Right atrium auricular region (tissue), 2 donors: ENCODE measurements around the gene GDPD4. TPM values are rescaled to one million over a fixed set of nuclear protein-coding genes. Genes with fewer than 3 reads are reported as not detected.

ENCODE experiments used
- DNase-seq: peaks from one replicate; pipeline ENCODE4 v3.0.0-alpha.2; 2019; ENCODE audit warnings: low spot score
- H3K27ac ChIP-seq, 2 donors: fragments of 200-600 bp; sonication (generic); 1 replicate in 1 of 2; 2 replicates in 1 of 2; pipeline ENCODE4 v1.5.1; 2016 to 2019
- H3K27me3 ChIP-seq, 2 donors: fragments of 200-600 bp; sonication (generic); one replicate each; pipeline versions ENCODE4 v1.5.1 to v1.6.0; 2017 to 2019
- H3K36me3 ChIP-seq: fragments of 200-600 bp; sonication (generic); one replicate; pipeline ENCODE4 v1.5.1; 2016
- H3K4me1 ChIP-seq, 2 donors: fragments of 200-600 bp; sonication (generic); one replicate each; pipeline versions ENCODE4 v1.5.1 to v1.6.0; 2017 to 2019
- H3K4me3 ChIP-seq, 2 donors: fragments of 200-600 bp; sonication (generic); 1 replicate in 1 of 2; 2 replicates in 1 of 2; pipeline ENCODE4 v1.5.1; 2017 to 2019; ENCODE audit warnings: mild to moderate bottlenecking in 1 of 2, moderate library complexity in 1 of 2
- H3K9me3 ChIP-seq, 2 donors: fragments of 200-600 bp; sonication (generic); one replicate each; pipeline ENCODE4 v1.5.1; 2019
- total RNA-seq, 2 donors: library from RNA; depleted of rRNA; stranded (reverse); fragments of >200 nt; gene quantifications; one replicate each; pipeline ENCODE4 v1.1.0, GENCODE V29; 2016
- TF ChIP-seq, protein P1 (sequence below), 2 donors: fragments of 200-600 bp; sonication (generic); IDR thresholded peaks; one replicate each; pipeline ENCODE4 v1.5.1; 2019; ENCODE audit warnings: antibody characterized with exemption in 2 of 2

The GDPD4 gene, protein sequence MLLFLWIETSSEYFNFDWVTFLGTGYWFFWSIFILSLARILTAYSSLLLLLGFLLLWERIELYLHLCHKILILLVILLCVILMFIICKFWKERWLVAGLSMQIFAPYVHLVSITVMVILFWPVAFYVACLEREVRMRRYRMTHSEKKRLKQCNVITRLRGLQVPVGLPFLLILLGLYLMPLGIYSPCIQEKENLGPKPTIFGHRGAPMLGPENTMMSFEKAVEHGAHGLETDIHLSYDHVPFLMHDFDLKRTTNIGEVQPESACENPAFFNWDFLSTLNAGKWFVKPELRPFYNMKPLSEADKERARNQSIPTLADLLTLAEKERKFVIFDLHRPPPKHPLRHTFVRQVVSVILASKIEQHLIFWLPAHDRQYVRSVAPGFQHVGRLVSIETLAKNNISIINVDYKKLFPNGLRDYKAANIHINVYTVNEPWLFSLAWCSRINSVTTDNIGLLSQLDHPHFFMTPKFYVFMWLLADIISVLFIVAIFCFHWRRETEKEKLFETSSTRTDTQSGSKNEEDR
- total RNA-seq: not detected

DNA sequence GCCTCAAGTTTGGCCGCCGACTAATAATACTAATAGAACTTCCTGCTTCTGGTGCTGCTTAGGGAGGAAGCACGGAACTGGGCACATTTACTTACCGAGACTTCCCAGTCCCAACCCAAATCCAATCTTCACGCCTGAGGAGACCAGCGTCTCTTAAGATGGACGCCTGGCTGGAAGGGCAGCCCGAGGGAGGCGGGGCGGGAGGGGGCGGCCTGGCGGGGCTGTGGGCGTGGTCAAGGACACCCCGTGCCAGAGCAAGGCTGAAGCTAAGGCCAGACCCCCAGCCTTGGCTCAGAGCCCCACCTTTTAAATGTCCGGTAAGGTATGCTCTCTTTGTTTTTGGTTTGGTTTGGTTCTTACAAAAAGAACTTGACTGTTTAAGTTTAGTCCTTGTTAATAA lies at the start of gene GDPD4:
TSS of gene GDPD4 (minus strand) at position 177 of the 400 bp plus-strand sequence. CDS start 16,549 bp downstream, outside the sequence.
- Histone ChIP-seq H3K9me3 (no peaks in the 10 kb centered on the region), H3K27ac (no peak within 1 kb of the TSS), H3K36me3 (no peaks in the 10 kb centered on the region), H3K4me3 (no peak within 1 kb of the TSS), H3K4me1 (no peaks in the 10 kb centered on the region), H3K27me3 (no peaks in the 10 kb centered on the region)
- DNase-seq: no peak
- TF ChIP-seq, protein P1, sequence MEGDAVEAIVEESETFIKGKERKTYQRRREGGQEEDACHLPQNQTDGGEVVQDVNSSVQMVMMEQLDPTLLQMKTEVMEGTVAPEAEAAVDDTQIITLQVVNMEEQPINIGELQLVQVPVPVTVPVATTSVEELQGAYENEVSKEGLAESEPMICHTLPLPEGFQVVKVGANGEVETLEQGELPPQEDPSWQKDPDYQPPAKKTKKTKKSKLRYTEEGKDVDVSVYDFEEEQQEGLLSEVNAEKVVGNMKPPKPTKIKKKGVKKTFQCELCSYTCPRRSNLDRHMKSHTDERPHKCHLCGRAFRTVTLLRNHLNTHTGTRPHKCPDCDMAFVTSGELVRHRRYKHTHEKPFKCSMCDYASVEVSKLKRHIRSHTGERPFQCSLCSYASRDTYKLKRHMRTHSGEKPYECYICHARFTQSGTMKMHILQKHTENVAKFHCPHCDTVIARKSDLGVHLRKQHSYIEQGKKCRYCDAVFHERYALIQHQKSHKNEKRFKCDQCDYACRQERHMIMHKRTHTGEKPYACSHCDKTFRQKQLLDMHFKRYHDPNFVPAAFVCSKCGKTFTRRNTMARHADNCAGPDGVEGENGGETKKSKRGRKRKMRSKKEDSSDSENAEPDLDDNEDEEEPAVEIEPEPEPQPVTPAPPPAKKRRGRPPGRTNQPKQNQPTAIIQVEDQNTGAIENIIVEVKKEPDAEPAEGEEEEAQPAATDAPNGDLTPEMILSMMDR (IDR thresholded peaks at IDR 0.05): no peak

DNA sequence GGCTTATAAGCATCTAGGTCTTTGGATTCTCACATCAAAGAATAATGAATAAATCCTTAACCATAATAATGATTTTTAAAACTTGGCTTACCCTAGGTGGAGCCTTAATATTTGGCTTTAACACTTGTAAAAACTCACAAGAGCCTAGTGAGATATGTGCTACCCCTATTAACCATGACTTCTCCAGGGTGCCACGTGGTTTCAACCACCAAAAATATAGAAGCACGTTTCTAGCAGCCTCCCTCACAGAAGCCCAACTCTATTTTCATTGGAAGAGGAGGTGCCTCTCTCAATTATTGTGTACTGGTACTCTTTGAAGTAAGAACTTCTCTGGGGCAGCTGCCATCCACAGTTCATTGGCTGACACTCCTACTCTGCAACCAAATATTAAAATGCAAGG lies 46.5 kb upstream of the GDPD4 start:
- H3K9me3 ChIP-seq: no peaks in the 10 kb centered on the region
- TF ChIP-seq, protein P1 (IDR thresholded peaks at IDR 0.05): no peak
- no peak overlapping the region for H3K4me3 ChIP-seq
- H3K27ac ChIP-seq: no peak overlapping the region
- peaks cover 0 to 7% of the 10 kb centered on the region in 2 donors for H3K4me1 ChIP-seq
- H3K36me3 ChIP-seq: no peaks in the 10 kb centered on the region
- no peaks in the 10 kb centered on the region for H3K27me3 ChIP-seq
- DNase-seq: no peak

DNA sequence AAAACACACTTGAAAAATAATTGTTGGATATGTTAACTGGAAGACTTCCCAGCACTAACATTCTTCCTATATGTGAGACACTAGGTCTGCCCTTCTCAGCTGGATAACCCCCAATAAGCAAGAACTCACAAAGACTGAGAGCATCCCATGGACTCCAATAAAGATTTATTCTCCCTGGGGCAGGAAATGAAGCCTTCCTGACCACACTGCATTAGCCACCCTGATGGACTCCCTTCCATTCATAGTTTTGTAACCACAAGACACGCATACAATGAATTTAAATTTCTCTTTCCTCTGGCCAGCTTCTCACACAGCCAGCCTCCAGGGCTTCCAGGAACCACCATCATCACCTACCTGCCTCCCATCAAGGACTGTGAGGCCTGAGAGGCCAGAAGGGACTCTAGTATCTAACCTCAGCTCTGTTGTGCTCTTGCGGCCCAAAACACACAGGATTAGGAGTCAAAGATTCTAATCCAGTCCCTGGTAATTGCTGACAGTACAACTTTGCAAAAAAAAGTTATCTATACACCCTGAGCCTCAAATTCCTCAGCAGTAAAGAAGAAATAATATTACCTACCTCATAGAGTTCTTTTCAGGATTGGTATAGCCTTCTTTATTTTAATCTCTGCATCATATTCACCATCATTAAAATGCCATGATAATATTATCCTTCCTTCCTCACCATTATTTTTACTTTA lies 45.6 kb upstream of the GDPD4 start:
- no peak overlapping the region for H3K4me3 ChIP-seq
- TF ChIP-seq, protein P1 (IDR thresholded peaks at IDR 0.05): no peak
- no peaks in the 10 kb centered on the region for H3K27me3 ChIP-seq
- no peak for DNase-seq
- H3K36me3 ChIP-seq: no peaks in the 10 kb centered on the region
- no peaks in the 10 kb centered on the region for H3K9me3 ChIP-seq
- H3K27ac ChIP-seq: no peak overlapping the region
- H3K4me1 ChIP-seq: peaks cover 0 to 7% of the 10 kb centered on the region in 2 donors

DNA sequence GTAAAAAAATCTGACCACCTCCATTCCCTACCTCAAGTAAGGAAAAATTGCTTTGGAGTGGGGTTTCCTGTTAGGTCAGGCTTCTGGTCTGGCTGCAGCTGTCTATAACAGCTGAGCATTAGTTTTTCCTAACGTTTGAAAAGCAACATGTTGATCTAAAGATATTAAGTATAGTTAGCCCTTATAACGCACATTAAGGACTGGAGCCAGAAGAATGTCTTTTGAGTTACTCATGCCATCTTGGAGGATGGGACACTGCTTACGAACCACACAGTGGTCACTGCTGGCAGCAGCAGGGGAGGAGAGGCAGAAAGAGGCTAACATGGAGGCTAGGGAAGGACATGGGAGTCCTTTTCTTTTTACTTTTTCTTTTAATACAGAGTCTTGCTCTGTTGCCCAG lies 44.1 kb upstream of the GDPD4 start:
- H3K36me3 ChIP-seq: no peaks in the 10 kb centered on the region
- no peak overlapping the region for H3K4me3 ChIP-seq
- no peak for DNase-seq
- no peak overlapping the region for H3K27ac ChIP-seq
- TF ChIP-seq, protein P1 (IDR thresholded peaks at IDR 0.05): no peak
- H3K27me3 ChIP-seq: no peaks in the 10 kb centered on the region
- H3K9me3 ChIP-seq: no peaks in the 10 kb centered on the region
- H3K4me1 ChIP-seq: no peaks in the 10 kb centered on the region

DNA sequence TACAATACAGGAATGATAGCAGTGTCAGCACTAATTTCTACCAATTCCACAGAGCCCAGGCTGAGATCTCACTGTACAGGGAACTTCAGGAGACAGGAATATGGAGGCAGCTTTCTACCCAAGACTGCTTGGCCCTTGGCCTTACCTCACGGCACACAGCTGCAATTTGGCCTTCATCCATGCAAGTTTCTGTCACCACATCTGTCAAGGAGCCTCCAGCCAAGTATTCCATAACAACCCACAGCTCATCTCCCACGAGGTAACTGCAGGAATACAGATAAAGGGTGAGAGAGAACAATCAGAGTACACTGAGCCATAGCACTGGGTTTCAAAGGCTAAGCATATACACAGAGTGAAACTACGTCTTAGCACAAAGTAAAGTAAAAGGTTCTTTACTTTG lies 39.0 kb upstream of the GDPD4 start:
- Histone ChIP-seq H3K27ac (no peak overlapping the region), H3K36me3 (peaks cover 5% of the 10 kb centered on the region), H3K9me3 (no peaks in the 10 kb centered on the region), H3K4me1 (no peaks in the 10 kb centered on the region), H3K4me3 (no peak overlapping the region), H3K27me3 (no peaks in the 10 kb centered on the region)
- TF ChIP-seq, protein P1 (IDR thresholded peaks at IDR 0.05): no peak
- DNase-seq: no peak
